ENCODE data around the gene SLC25A26. TPM values are rescaled to one million over a fixed set of nuclear protein-coding genes. Genes with fewer than 3 reads are reported as not detected.

SLC25A26 gene
- total RNA-seq, 1 experiment from 2014 or later, result 23.8 TPM

DNA sequence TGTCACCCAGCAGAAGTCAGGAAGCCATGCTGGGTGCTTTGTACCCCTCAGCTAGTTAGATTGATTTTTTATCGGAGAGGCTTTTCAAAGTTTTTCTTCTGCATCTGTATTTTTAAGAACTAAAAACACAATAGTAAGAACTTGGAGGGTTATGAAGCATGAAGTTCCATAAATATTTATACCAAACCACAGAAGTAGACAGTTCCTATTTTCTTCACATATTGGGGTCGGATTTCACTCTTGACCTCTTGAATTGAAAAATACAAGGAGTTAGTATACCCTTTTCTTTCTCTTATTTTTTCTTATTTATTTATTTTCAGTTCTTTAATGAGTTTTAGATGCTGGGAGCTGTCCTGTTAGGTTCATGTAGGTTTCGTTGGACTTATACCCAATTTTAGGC, 35.1 kb downstream of the SLC25A26 start:
- no TSS peak for BruUV-seq (replicated peaks)
- Histone ChIP-seq H3K79me2 (ENCODE audit: insufficient read depth, low read length) (peaks cover 8% of the 10 kb centered on the region; the same call in 1 of the 2 replicates), H4K20me1 (ENCODE audit: insufficient read depth) (no peaks in the 10 kb centered on the region), H3K9me3 (ENCODE audit: control insufficient read depth in 1 of 2, insufficient read depth in 1 of 2, low read depth in 1 of 2, low read length in 2 of 2) (no peaks in the 10 kb centered on the region), H3K27ac (ENCODE audit: low read depth, low read length) (no peak overlapping the region), H3K4me3 (replicated peaks in 1 of 2; ENCODE audit: low read depth in 1 of 2, low read length in 2 of 2) (no peak overlapping the region), H3K4me1 (ENCODE audit: control insufficient read depth in 1 of 2, insufficient read depth in 2 of 2, low read length in 2 of 2) (no peaks in the 10 kb centered on the region), H3K9ac (ENCODE audit: low read length) (no peak overlapping the region), H3K9me2 (ENCODE audit: insufficient read depth) (no peaks in the 10 kb centered on the region), H3K4me2 (ENCODE audit: low read length) (no peak overlapping the region), H3K27me3 (ENCODE audit: insufficient read depth, low read length) (no peaks in the 10 kb centered on the region), H2AFZ (ENCODE audit: low read depth, low read length, poor library complexity, severe bottlenecking) (no peak overlapping the region), H3K36me3 (ENCODE audit: control insufficient read depth in 1 of 2, insufficient read depth in 2 of 2, low read length in 2 of 2) (no peaks in the 10 kb centered on the region)
- POLR2A ChIA-PET, result no interaction called here
- RAD21 ChIA-PET (ENCODE audit: low non-redundant PET in 1 of 2, low total read pairs in 2 of 2, uncharacterized antibody in 2 of 2, unreplicated experiment in 2 of 2), result no interaction called here
- DNase-seq (ENCODE audit: low read depth, low spot score) (no peak), ATAC-seq (no peak)
- no peak for TF ChIP-seq CBX3 (IDR thresholded peaks at IDR 0.05; ENCODE audit: low read depth)
- TF ChIP-seq ZFX (IDR thresholded peaks at IDR 0.05), result no peak
- no peak for TF ChIP-seq ELF1 (IDR thresholded peaks at IDR 0.05; ENCODE audit: borderline replicate concordance, low read depth)
- no peak for TF ChIP-seq SIN3A (IDR thresholded peaks at IDR 0.05; ENCODE audit: low read depth)
- no peak for TF ChIP-seq SRF (IDR thresholded peaks at IDR 0.05; ENCODE audit: low read depth)
- TF ChIP-seq EZH2 (IDR thresholded peaks at IDR 0.05), result no peak
- TF ChIP-seq RAD21 (IDR thresholded peaks at IDR 0.05; ENCODE audit: low read depth), result no peak
- no peak for TF ChIP-seq JUND (IDR thresholded peaks at IDR 0.05)
- TF ChIP-seq ZNF274 (IDR thresholded peaks at IDR 0.05; ENCODE audit: low read depth, low read length), result no peak
- TF ChIP-seq, protein P1, sequence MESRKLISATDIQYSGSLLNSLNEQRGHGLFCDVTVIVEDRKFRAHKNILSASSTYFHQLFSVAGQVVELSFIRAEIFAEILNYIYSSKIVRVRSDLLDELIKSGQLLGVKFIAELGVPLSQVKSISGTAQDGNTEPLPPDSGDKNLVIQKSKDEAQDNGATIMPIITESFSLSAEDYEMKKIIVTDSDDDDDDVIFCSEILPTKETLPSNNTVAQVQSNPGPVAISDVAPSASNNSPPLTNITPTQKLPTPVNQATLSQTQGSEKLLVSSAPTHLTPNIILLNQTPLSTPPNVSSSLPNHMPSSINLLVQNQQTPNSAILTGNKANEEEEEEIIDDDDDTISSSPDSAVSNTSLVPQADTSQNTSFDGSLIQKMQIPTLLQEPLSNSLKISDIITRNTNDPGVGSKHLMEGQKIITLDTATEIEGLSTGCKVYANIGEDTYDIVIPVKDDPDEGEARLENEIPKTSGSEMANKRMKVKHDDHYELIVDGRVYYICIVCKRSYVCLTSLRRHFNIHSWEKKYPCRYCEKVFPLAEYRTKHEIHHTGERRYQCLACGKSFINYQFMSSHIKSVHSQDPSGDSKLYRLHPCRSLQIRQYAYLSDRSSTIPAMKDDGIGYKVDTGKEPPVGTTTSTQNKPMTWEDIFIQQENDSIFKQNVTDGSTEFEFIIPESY (IDR thresholded peaks at IDR 0.05; ENCODE audit: extremely low read depth, insufficient replicate concordance, low read length), result no peak
- no peak for TF ChIP-seq SP1 (IDR thresholded peaks at IDR 0.05; ENCODE audit: low read depth)
- TF ChIP-seq YY1 (IDR thresholded peaks at IDR 0.05; ENCODE audit: extremely low read depth, insufficient replicate concordance, low read depth, low read length), result no peak
- TF ChIP-seq, protein P2, sequence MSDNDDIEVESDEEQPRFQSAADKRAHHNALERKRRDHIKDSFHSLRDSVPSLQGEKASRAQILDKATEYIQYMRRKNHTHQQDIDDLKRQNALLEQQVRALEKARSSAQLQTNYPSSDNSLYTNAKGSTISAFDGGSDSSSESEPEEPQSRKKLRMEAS (IDR thresholded peaks at IDR 0.05), result no peak
- CTCF ChIA-PET, result interaction anchor here (2.3 kb wide), 1 partner anchor 566 kb away, joined by 26 read pairs; no protein-coding TSS in a partner anchor
- intact Hi-C loops (cut with micrococcal nuclease), result no loop called here

Measured in HCT116 (cell line).